CD14-positive monocyte (primary cell): ENCODE measurements around the gene LDLRAP1. TPM values are rescaled to one million over a fixed set of nuclear protein-coding genes. Genes with fewer than 3 reads are reported as not detected.

Experiments
- DNase-seq, 3 donors: peaks; one replicate each; pipeline ENCODE4 v3.0.0-alpha.2; 2011 to 2022
- H2AFZ ChIP-seq: 2 replicates; pipeline ENCODE4 v1.6.0; 2012; ENCODE audit warnings: mild to moderate bottlenecking, low read depth, low read length, inconsistent platforms; ENCODE audit not compliant: insufficient read depth, poor library complexity, severe bottlenecking
- H3K27ac ChIP-seq, 2 donors: 1 replicate in 1 of 2; 2 replicates in 1 of 2; pipeline ENCODE4 v1.5.1; 2012 to 2013; ENCODE audit warnings: low read length in 2 of 2, control low read depth in 1 of 2, inconsistent platforms in 1 of 2, low read depth in 1 of 2, mild to moderate bottlenecking in 1 of 2
- H3K27me3 ChIP-seq, 2 donors: one replicate each; pipeline versions ENCODE4 v1.6.0 to v1.6.1; 2011 to 2013; ENCODE audit warnings: low read length in 2 of 2; ENCODE audit not compliant: control insufficient read depth in 2 of 2, insufficient read depth in 2 of 2
- H3K36me3 ChIP-seq, 2 donors: replicated peaks in 1 of 2; 1 replicate in 1 of 2; 2 replicates in 1 of 2; pipeline versions ENCODE4 v1.5.1 to v1.6.1; 2012 to 2013; ENCODE audit warnings: low read length in 2 of 2, control low read depth in 1 of 2, inconsistent platforms in 1 of 2, mild to moderate bottlenecking in 1 of 2; ENCODE audit not compliant: insufficient read depth in 2 of 2, control insufficient read depth in 1 of 2
- H3K4me1 ChIP-seq, 2 donors: 1 replicate in 1 of 2; 2 replicates in 1 of 2; pipeline versions ENCODE4 v1.5.1 to v1.6.1; 2012 to 2013; ENCODE audit warnings: low read length in 2 of 2, control low read depth in 1 of 2, inconsistent platforms in 1 of 2, mild to moderate bottlenecking in 1 of 2, moderate library complexity in 1 of 2; ENCODE audit not compliant: insufficient read depth in 2 of 2, control insufficient read depth in 1 of 2
- H3K4me2 ChIP-seq: replicated peaks from 2 replicates; pipeline ENCODE3; 2012; ENCODE audit warnings: low read length, moderate library complexity, mild to moderate bottlenecking; ENCODE audit not compliant: poor library complexity, severe bottlenecking; ENCODE audit errors: extremely low read depth
- H3K4me3 ChIP-seq, 3 experiments: fragments of 200-600 bp in 1 of 3; sonication (generic) in 1 of 3; replicated peaks in 1 of 3; 1 replicate in 2 of 3; 2 replicates in 1 of 3; pipeline ENCODE4 v1.5.1; 2011 to 2013; ENCODE audit warnings: low read length in 3 of 3, mild to moderate bottlenecking in 3 of 3, control low read depth in 2 of 3, low read depth in 2 of 3, inconsistent platforms in 1 of 3, moderate library complexity in 1 of 3
- H3K79me2 ChIP-seq: 2 replicates; pipeline ENCODE4 v1.6.0; 2012; ENCODE audit warnings: mild to moderate bottlenecking, control low read depth, inconsistent platforms, low read length, moderate library complexity; ENCODE audit not compliant: insufficient read depth
- H3K9ac ChIP-seq: 2 replicates; pipeline ENCODE4 v1.6.0; 2017; ENCODE audit warnings: low read length, mild to moderate bottlenecking; ENCODE audit not compliant: insufficient read depth, poor library complexity, severe bottlenecking
- H3K9me3 ChIP-seq, 2 donors: replicated peaks in 1 of 2; 1 replicate in 1 of 2; 2 replicates in 1 of 2; pipeline versions ENCODE4 v1.5.1 to v1.6.1; 2012 to 2013; ENCODE audit warnings: low read length in 2 of 2, control low read depth in 1 of 2; ENCODE audit not compliant: control insufficient read depth in 1 of 2, insufficient read depth in 1 of 2
- H4K20me1 ChIP-seq: 2 replicates; pipeline ENCODE4 v1.6.0; 2012; ENCODE audit warnings: mild to moderate bottlenecking, low read length, control low read depth, moderate library complexity; ENCODE audit not compliant: insufficient read depth
- H3K27ac Mint-ChIP-seq, 7 donors: one replicate each; pipeline ENCODE4 v1.8.0; 2020; ENCODE audit warnings: mild to moderate bottlenecking in 7 of 7, mixed read lengths in 7 of 7, moderate library complexity in 6 of 7, inconsistent platforms in 2 of 7
- H3K27me3 Mint-ChIP-seq, 3 donors: one replicate each; pipeline ENCODE4 v1.8.0; 2021 to 2022; ENCODE audit warnings: low read depth in 3 of 3, mild to moderate bottlenecking in 3 of 3, mixed read lengths in 3 of 3, moderate library complexity in 3 of 3, inconsistent platforms in 1 of 3
- H3K36me3 Mint-ChIP-seq, 2 donors: one replicate each; pipeline ENCODE4 v1.8.0; 2020; ENCODE audit warnings: mixed read lengths in 2 of 2, inconsistent platforms in 1 of 2, mild to moderate bottlenecking in 1 of 2
- H3K4me1 Mint-ChIP-seq: one replicate; pipeline ENCODE4 v1.8.0; 2020; ENCODE audit warnings: mild to moderate bottlenecking, mixed read lengths
- H3K4me3 Mint-ChIP-seq, 2 donors: one replicate each; pipeline ENCODE4 v1.8.0; 2020; ENCODE audit warnings: mild to moderate bottlenecking in 2 of 2, mixed read lengths in 2 of 2, moderate library complexity in 1 of 2
- H3K9me3 Mint-ChIP-seq, 7 donors: one replicate each; pipeline ENCODE4 v1.8.0; 2020 to 2022; ENCODE audit warnings: mixed read lengths in 7 of 7, mild to moderate bottlenecking in 6 of 7, moderate library complexity in 6 of 7, inconsistent platforms in 2 of 7
- WGBS: methylation state at CpG from one replicate; pipeline ENCODE4 v1.1.5; 2013; ENCODE audit warnings: missing lambda C conversion rate; ENCODE audit not compliant: insufficient coverage; 5-methylcytosine and 5-hydroxymethylcytosine counted together
- intact Hi-C, 2 donors: fragments of 100-400 bp; cut with micrococcal nuclease; formaldehyde crosslinking; loops; one replicate each; pipeline versions ENCODE4 v1.15.0 to v1.15.1; 2023
- polyA plus RNA-seq, 3 donors: library from polyadenylated mRNA; depleted of rRNA in 1 of 3; unstranded in 2 of 3; stranded (reverse) in 1 of 3; fragments of 300-500 nt in 2 of 3; fragments of >200 nt in 1 of 3; fragmentation: Illumina TruSeq in 2 of 3; gene quantifications; 1 replicate in 2 of 3; 2 replicates in 1 of 3; pipeline ENCODE4 v1.2.3, GENCODE V29; 2012 to 2021
- TF ChIP-seq, protein P1 (sequence below): fragments of 200-600 bp; IDR thresholded peaks from one replicate; pipeline ENCODE4 v1.8.0; 2022; ENCODE audit warnings: antibody characterized with exemption, mild to moderate bottlenecking

The LDLRAP1 gene
- polyA plus RNA-seq, 3 donors: 12.8 to 18.5 (median 14.6) TPM

DNA sequence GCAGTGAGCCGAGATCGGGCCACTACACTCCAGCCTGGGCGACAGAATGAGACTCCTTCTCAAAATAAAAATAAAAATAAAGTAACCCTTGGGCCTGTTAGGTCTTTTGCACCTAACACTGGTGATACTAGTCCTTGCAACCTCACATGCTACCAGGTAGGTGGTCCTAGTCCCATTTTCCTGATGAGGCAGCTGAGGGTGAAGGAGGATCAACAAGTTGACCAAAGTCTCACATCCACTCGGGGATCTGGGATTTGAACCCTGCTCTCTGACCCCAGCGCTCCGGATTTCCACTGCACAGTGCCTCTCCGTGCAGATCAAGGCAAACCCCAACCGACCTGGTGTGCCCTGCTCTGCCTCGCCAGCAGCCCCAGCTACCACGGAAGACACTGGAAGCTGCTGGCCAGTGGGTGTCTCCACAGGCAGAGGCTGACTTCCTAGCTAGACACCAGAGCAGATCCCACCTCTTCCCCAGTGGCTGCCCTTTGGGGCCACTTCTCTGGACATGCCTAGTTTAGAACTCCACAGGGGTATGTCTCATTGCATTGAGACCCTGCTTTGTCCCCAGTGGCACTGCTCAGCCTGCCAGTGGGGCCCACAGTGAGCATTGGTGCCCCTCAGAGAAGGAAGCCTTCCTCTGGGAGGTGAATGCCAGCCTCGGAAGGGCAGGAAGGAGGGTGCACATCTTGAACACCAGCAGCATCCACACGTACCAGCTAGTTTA lies 27.6 kb downstream of the LDLRAP1 start:
- Mint-ChIP-seq H3K27me3 (peaks cover 1 to 12% (median 8%) of the 10 kb centered on the region in 3 donors), H3K9me3 (no peaks in the 10 kb centered on the region), H3K4me1 (peaks cover 8% of the 10 kb centered on the region), H3K27ac (peak overlapping the region in 1 of 7 donors; percentile 23), H3K4me3 (no peak overlapping the region), H3K36me3 (peaks cover 15 to 25% of the 10 kb centered on the region in 2 donors)
- no peak overlapping the region for H2AFZ ChIP-seq
- WGBS: 91% methylated on average over 9 of the region's 12 CpGs
- no peaks in the 10 kb centered on the region for H3K79me2 ChIP-seq
- H3K4me2 ChIP-seq: no peak overlapping the region
- no peaks in the 10 kb centered on the region for H3K4me1 ChIP-seq
- H3K4me3 ChIP-seq: no peak overlapping the region
- intact Hi-C loops: no loop called here
- TF ChIP-seq, protein P1, sequence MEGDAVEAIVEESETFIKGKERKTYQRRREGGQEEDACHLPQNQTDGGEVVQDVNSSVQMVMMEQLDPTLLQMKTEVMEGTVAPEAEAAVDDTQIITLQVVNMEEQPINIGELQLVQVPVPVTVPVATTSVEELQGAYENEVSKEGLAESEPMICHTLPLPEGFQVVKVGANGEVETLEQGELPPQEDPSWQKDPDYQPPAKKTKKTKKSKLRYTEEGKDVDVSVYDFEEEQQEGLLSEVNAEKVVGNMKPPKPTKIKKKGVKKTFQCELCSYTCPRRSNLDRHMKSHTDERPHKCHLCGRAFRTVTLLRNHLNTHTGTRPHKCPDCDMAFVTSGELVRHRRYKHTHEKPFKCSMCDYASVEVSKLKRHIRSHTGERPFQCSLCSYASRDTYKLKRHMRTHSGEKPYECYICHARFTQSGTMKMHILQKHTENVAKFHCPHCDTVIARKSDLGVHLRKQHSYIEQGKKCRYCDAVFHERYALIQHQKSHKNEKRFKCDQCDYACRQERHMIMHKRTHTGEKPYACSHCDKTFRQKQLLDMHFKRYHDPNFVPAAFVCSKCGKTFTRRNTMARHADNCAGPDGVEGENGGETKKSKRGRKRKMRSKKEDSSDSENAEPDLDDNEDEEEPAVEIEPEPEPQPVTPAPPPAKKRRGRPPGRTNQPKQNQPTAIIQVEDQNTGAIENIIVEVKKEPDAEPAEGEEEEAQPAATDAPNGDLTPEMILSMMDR: no peak
- H3K27me3 ChIP-seq: no peaks in the 10 kb centered on the region
- no peaks in the 10 kb centered on the region for H4K20me1 ChIP-seq
- no peaks in the 10 kb centered on the region for H3K9me3 ChIP-seq
- H3K36me3 ChIP-seq: peaks cover 3 to 16% of the 10 kb centered on the region in 2 donors
- no peak overlapping the region for H3K27ac ChIP-seq
- H3K9ac ChIP-seq: no peak overlapping the region
- no peak for DNase-seq

DNA sequence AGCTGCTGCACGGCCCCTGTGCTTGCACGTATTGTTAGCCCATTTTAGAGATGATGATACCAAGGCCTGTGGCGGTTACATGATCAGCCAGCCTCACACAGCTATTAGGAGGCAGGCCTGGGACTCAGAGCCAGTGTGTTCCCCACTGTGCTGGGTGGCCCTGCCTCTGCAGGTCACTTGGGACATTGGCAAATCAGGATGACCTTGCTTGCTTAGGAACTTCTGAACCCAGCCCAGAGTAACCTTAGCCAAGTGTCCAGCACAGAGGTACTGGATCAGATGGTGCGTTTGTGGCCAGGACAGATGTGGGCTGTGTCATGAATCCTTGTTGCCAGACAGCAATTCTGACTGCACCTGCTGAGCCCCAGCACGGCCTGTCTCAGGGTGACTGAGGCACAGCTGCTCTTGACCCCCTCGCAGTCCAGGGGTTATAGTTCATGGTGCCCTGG lies 28.1 kb downstream of the LDLRAP1 start:
- Histone ChIP-seq H3K79me2 (no peaks in the 10 kb centered on the region), H3K9ac (no peak overlapping the region), H4K20me1 (no peaks in the 10 kb centered on the region), H3K27ac (no peak overlapping the region), H3K4me1 (no peaks in the 10 kb centered on the region), H3K4me3 (no peak overlapping the region), H3K36me3 (peaks cover 3 to 14% of the 10 kb centered on the region in 2 donors), H3K9me3 (no peaks in the 10 kb centered on the region), H3K4me2 (no peak overlapping the region), H2AFZ (no peak overlapping the region), H3K27me3 (no peaks in the 10 kb centered on the region)
- no peak for DNase-seq
- Mint-ChIP-seq H3K27me3 (peaks cover 0 to 12% (median 8%) of the 10 kb centered on the region in 3 donors), H3K9me3 (no peaks in the 10 kb centered on the region), H3K4me1 (peaks cover 7% of the 10 kb centered on the region), H3K27ac (no peak overlapping the region), H3K36me3 (peaks cover 13 to 24% of the 10 kb centered on the region in 2 donors), H3K4me3 (no peak overlapping the region)
- WGBS: 94% methylated on average over 6 of the region's 6 CpGs
- TF ChIP-seq, protein P1: no peak
- intact Hi-C loops: no loop called here
